Left cardiac atrium (tissue), 4 donors: ENCODE results near the gene FAM181A. TPM values are rescaled to one million over a fixed set of nuclear protein-coding genes. Genes with fewer than 3 reads are reported as not detected.

ENCODE experiments used
- ATAC-seq, 2 donors: fragments of 200-7000 bp; cut with Tn5 transposase; one replicate each; pipeline ENCODE4 v1.9.1; 2020; ENCODE audit warnings: mild to moderate bottlenecking in 2 of 2, moderate library complexity in 2 of 2
- DNase-seq: peaks from one replicate; pipeline ENCODE4 v3.0.0-alpha.2; 2020
- intact Hi-C, 2 donors: fragments of 100-400 bp; cut with DNase I; formaldehyde crosslinking; loops; one replicate each; pipeline versions ENCODE4 v1.14.1 to v1.15.1; 2022 to 2023
- total RNA-seq, 2 donors: library from RNA; stranded (reverse); fragmentation: NEBNext Ultra II Directional; extraction: Animal tissue kit (Norgen Biotek cat#: 25700); gene quantifications; one replicate each; pipeline ENCODE4 v1.2.1, GENCODE V29; 2021
- donor health status: DM: no; HTN: yes; CAD: no.
- donor health status: DM: no; HTN: yes; CAD: no; lungs with severe emphysema.
- donor health status: DM: yes; HTN: yes; CAD: no.
- donor health status: Dilated cardiomyopathy.

Gene FAM181A
- total RNA-seq, 2 donors from 2014 or later, result not detected

GRCh38 chr14:93901813-93902212, 25.3 kb upstream of the FAM181A start:
- ATAC-seq, result no peak
- intact Hi-C loops, result no loop called here
- DNase-seq, result no peak

- no peak for ATAC-seq
- no peak for DNase-seq
- intact Hi-C loops, result no loop called here
Observed at GRCh38 chr14:93902619-93903307, 24.4 kb upstream of the FAM181A start.

DNA sequence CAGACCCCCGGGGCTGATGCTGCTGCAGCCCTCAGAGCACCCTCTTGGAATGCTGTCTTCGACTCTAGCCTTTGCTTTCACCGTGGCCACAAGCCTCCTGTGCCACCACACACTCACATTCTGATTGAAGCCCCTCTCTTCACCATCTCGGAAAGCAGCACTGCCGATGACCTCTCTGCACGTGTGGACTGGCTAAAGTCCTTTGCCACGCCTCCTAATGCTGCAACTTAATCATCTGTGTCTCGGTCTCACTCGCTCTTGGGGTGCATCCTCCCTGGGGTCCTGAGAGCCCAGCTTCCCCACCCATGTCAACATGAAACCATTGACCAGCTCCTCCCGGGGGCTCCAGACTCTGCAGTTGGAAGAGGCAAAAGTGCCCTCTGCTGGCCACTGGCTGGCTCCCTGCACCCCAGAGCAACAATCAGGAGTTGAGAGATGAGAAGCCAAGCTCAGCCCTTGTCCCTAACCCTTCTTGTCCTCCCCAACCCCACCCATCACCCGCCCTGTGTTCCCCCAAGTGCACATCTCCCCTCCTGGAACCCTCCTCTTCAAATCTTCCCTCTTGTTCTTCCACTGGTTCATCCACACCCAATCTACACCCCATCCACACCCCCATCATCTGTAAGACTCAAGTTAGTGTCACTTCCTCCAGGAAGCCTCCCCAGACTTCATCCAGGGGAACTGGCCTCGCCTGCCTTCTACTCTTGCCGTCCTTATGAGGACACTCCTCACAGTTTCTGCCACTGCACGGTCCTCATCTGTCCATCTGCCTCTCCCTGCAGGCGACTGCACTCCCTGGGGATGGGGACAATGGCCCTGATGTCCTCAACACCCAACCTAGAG, 23.6 kb upstream of the FAM181A start:
- DNase-seq (no peak), ATAC-seq (peak in 1 of 2 donors; percentile 23)
- intact Hi-C loops, result no loop called here

- no peak for ATAC-seq
- DNase-seq, result no peak
- intact Hi-C loops, result no loop called here
Observed at GRCh38 chr14:93905623-93906022, 21.5 kb upstream of the FAM181A start.

DNA sequence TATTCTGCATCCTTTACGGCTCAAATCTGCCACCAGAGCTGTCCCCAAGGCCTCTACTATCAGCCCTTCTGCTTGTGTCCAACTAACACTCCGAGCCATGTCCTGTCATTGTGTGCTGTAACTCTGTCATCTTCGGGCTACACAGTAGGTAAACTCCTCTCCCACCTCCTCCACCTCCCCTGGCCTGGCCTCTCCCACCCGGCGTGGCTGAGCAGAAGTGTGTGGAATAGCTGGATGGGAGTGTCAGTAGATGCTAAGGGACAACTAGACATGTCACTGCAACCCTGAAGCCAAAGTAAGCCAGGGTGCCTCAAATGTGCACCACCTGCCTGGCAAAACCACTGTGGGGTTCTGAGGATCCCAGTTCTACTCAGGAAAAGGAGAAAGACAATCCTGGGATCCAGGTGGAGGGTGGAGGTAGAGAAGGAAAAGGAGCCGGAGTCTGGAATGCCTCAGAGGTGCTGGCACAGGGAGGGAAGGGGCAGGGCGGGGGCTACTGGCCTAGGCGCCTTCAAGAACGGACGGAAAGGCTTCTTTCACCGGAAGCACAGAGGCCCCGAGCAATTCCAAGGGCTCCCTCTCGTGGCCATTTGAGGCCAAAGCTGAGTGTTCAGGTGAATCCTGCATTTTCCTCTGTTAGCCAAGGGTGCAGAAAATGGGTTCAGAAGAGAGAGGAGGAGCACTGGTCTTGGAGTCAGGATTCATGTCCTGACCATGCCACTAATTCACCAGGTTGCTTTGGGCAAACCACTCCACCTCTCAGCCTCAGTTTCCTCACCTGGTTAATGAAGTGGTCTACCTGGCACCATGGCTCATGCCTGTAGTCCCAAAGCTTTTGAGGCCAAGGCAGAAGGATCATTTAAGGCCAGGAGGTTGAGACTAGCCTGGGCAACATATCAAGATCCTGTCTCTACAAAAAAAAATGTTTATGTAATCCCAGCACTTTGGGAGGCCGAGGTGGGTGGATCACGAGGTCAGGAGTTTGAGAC, 20.5 kb upstream of the FAM181A start:
- intact Hi-C loops, result no loop called here
- DNase-seq (peak; percentile 44), ATAC-seq (peak in 1 of 2 donors; percentile 56)

GRCh38 chr14:93909429-93910128, 17.6 kb upstream of the FAM181A start:
- intact Hi-C loops, result no loop called here
- DNase-seq (no peak), ATAC-seq (no peak)

- DNase-seq, result no peak
- ATAC-seq, result no peak
- intact Hi-C loops, result no loop called here
Observed at GRCh38 chr14:93911975-93912615, 15.0 kb upstream of the FAM181A start.

DNA sequence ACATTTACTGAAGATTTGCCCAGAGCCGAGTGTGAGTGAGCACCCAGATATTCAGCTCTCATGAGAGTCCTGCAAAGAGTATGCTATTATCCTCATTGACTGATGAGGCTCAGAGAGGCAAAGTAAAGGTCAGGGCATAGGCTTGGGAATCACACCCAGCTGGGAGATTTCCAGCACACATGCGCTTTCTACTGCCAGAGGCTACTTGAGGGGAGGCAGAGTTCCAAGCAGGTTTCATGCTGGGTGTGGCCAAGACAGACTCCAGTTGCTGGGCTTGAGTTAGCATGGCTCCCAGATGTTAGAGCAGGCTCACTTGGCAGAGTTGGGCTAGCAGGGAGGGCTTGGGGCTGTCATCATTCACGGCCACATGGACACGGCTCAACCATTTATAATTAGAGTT, 14.4 kb upstream of the FAM181A start:
- no peak for ATAC-seq

GRCh38 chr14:93914278-93914677, 12.9 kb upstream of the FAM181A start:
- no peak for ATAC-seq
- no peak for DNase-seq
- intact Hi-C loops, result no loop called here

More for the DNA sequence above, 14.4 kb upstream of the FAM181A start:
- intact Hi-C loops, result no loop called here
- no peak for DNase-seq

- ATAC-seq (no peak), DNase-seq (no peak)
- intact Hi-C loops, result no loop called here
Observed at GRCh38 chr14:93915070-93915705, 12.0 kb upstream of the FAM181A start.

DNA sequence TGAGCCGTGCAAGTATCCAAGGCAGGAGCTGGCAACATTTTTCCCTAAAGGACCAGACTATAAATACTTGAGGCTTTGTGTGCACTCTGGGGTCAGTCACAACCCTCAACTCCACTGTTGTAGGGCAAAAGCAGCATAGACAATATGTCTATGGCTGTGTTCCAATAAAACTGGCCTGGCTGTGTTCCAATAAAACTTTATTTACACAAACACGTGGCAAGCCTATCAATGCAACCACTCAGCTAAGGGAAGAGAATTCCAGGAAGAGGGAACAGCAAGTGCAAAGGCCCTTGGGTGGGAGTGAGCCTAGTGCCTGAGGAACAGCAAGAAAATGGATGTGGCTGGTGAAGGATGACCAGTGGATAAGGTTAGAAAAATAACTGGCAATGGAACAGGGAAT, 11.3 kb upstream of the FAM181A start:
- DNase-seq, result no peak
- intact Hi-C loops, result no loop called here
- no peak for ATAC-seq

GRCh38 chr14:93916498-93916897, 10.6 kb upstream of the FAM181A start:
- ATAC-seq (no peak), DNase-seq (no peak)
- intact Hi-C loops, result no loop called here

DNA sequence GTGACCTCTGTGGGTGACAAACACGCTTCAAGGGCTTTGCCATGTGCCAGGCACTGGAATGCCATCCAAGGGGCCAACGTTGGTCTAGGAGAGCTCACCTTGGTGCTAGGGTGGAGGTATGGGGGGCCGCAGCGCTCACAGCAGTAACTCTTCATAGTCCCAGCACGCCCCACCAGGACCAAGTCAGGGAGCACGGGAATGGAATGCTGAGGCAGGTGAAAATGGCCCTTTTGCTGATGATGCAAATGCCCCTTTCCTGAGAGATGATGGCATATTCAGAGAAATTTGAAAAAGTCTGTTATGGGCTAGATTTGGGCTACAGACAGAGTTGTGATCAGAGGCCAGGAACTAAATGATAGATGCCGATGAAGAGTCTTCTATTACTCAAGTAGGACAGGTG, 10.0 kb upstream of the FAM181A start:
- ATAC-seq (no peak), DNase-seq (no peak)
- intact Hi-C loops, result no loop called here

GRCh38 chr14:93921001-93921806, 5.9 kb upstream of the FAM181A start:
- DNase-seq, result no peak
- ATAC-seq, result no peak
- intact Hi-C loops, result no loop called here

- intact Hi-C loops, result no loop called here
- no peak for ATAC-seq
- DNase-seq, result no peak
Observed at GRCh38 chr14:93923626-93924025, 3.5 kb upstream of the FAM181A start.

DNA sequence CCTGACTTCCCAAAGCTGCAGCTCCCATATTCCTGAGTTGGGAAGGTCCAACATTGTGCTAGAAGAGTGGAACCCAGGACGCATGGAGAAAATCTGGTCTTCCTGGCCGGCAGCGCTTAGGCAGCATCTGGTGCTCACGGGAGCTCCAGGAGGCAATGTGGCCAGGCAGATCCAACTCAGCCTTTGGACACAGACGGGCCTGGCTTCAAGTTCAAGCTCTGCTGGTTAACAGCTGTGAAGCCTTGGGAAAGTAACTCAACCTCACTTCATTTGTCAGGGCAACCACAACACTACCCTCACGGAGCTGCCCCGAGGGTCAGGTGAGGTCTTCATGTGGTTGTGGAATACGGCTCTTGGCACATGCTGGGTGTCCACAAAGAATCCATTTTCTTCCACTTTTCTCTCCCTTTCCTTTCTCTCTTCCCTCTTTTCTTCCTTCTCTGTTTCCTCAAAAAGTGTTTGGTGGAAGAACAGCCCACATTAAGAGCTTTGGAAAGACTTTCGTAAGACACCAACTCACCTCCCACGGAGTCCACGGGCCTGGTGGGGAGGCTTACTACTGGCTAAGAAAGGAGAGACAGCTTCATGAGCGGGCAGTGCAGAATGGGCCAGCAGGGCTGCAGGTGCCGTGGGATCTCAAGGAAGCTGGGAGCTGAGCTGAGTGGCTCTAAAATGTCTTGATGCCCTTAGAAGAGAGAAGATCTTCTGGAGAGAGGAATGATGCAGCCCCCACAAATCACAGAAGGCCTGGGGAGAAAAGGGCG, 2.4 kb upstream of the FAM181A start:
- ATAC-seq (no peak), DNase-seq (no peak)
- intact Hi-C loops, result no loop called here
